Anterior cingulate cortex (tissue), 58 donors: ENCODE data around the gene TBX10.
"Not testable (repeated sequence)": the region's sequence is repeated elsewhere in the genome, so short reads cannot be mapped to it uniquely, and the experiment has no call there.

Experiments used
- DNase-seq, 58 donors: peaks; one replicate each; lab custom pipeline; 2025; lab: John Stamatoyannopoulos, UW

Gene TBX10

DNA sequence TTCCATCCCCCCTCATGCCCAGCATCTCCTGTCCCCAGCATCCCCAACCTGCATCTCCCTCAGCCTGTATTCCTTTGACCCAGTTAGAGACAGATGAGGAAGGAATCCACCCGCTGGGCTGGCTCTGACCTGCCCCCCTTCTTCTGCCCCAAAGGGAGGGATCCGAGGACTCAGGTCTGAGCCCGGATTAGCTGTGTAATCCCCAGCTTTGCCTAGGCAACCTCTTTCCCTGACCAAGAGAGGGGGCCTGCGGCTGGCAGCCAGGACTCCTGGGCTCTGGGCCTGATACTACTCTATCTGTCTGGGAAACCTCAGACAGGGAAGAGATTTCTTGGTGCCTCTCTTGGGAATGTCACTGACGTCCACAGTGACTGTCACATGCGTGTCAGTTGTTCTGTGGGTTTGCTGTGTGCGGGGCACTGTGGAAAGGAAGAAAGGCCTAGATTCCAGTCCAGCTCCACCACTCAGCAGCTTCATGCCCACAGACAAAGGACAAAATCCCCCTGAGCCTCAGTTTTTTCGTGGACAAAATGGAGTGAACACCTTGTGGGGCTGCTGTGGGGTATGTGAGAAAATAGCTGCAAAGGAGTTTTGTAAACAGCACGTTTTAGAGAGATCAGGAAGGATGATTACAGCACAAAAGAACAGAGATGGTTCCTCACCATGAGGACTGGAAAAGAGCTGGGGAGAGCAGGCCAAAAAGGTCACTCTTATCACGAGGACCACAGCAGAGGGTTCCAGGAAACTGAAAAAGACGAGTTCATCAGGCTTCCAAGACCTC, 34.1 kb downstream of the TBX10 start:
- DNase-seq, result peak in 3 of 58 donors; percentile 16 to 65 (median 29)

DNA sequence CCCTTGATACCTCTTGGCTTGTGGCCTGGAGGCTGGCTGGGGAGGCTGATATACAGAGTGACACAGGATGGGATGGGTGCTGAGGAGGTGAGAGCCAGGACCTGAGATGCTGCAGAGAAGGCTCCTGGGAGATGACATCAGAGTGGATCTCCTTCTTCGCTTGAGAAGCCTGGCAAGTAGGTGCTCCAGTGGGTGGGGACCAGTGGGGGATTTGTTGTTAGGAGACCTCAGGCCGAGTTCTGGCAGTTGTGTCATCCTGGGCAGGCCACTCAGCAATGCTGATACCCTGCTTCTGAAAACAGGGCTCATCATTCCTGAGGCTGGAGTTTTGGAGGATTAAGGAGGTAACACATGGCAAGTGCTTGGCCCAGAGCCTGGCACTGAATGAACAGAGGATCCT, 34.7 kb downstream of the TBX10 start:
- DNase-seq, result no peak

DNA sequence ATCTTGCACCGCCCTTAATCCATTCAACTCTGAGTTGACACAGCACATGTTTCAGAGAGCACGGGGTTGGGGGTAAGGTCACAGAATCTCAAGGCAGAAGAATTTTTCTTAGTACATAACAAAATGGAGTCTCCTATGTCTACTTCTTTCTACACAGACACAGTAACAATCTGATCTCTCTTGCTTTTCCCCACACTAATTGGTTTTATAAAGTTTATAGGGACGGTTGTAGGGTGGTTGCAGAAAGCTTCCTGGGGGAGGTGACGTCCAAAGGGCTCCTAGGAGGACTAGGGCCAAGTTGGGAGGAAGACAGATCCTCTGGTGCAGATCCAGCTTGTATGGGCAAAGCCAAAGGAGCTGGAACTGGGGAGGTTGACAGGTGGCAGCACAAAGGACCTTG, 35.4 kb downstream of the TBX10 start:
- not testable (repeated sequence) for DNase-seq

DNA sequence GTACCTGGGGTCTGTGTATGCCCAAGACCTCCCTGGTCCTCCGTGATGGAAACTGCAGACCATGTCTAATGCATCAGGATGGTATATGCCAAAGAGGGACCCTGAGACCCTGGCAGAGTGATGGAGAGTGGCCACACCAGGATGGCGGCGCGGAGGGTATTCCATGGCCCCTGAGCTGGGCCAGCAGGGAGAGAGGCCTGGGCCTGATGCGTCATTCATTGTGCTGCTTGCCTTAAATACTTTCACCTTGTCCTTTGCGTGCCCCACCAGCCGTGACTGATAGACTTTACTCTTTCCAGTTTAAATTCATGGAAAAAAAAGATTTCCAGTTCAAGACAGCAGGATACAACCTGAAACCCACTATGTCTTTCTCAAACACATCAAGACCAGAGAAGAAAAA, 38.5 kb downstream of the TBX10 start:
- no peak for DNase-seq

DNA sequence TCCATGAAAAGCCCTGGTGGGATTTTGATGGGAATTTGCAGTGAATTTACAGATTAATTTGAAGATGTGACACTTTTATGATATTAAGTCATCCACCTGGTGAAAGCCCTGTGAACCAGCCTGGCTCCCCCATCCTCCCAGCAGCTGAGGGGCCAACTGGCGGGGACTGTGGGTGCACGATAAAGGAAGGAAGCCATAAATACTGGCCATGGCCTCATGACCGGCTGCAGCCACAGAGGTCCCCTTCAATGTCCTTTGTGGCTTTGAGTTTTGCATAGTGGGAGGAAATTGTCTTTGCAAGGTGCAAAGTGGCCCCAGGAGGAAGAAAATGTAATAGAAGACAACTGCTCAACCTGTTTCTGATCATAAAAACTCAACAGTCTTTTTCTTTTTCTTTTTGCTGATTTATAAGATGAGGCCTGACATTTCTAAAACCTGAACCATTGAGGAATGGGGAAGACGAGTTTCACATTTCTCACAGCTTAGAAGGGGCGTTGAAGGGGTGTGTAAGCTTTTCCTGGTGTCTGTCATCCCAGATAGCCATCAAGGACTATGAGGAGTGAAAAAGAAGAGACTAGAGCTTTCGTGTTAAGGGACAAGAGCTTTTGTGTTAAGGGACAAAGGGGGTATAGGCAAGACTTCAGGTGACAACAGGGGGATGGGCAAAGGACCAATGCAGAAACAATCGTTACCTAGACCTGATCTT, 39.1 kb downstream of the TBX10 start:
- DNase-seq, result no peak

DNA sequence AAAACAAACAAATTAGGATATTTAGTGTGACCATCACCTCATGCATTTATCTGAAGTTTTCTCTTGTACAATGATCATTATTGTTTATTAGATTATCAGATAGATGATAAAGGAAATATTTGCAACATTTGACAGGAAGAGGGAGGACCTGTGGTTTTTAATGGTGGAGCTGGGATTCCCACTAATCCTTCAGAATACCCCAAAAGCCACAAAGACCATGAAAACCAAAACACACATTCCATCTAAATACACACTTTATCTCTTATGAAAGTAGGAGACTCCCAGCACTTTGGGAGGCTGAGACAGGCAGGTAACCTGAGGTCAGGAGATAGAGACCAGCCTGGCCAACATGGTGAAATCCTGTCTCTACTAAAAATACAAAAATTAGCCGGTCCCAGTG, 40.4 kb downstream of the TBX10 start:
- DNase-seq, result no peak

DNA sequence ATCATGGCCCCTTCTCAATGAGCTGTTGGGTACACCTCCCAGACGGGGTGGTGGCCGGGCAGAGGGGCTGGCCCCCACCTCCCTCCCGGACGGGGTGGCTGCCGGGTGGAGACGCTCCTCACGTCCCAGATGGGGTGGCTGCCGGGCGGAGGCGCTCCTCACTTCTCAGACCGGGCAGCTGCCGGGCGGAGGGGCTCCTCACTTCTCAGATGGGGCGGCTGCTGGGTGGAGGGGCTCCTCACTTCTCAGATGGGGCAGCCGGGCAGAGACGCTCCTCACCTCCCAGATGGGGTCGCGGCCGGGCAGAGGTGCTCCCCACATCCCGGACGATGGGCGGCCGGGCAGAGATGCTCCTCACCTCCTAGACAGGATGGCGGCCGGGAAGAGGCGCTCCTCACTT, 41.6 kb downstream of the TBX10 start:
- DNase-seq, result not testable (repeated sequence)

DNA sequence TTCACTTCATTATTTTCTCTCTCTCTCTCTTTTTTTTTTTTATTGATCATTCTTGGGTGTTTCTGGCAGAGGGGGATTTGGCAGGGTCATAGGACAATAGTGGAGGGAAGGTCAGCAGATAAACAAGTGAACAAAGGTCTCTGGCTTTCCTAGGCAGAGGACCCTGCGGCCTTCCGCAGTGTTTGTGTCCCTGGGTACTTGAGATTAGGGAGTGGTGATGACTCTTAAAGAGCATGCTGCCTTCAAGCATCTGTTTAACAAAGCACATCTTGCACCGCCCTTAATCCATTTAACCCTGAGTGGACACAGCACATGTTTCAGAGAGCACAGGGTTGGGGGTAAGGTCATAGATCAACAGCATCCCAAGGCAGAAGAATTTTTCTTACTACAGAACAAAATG, 42.1 kb downstream of the TBX10 start:
- not testable (repeated sequence) for DNase-seq

DNA sequence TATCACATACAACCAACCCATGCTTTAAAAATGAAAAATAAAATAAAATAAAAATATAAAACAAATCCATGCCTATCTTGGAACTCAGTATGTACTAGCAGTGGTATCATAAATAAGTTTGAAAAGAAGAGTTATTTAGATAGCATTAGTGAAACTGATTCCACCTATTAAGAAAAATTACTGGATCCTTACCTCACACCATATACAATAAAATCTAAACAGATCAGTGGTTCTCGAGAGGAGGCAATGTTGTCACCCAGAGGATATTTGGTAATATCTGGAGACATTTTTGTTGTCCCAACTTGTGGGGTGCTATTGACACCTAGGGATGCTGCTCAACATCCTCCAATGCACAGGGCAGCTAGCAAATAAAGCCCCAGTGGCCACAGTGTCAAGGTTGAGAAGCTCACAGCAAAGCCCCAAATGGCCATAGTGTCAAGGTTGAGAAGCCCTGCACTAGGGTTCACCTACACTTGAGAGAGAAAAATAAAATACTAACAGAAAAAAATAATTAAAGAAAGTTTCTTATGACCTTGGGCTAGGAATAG, 42.7 kb downstream of the TBX10 start:
- no peak for DNase-seq

DNA sequence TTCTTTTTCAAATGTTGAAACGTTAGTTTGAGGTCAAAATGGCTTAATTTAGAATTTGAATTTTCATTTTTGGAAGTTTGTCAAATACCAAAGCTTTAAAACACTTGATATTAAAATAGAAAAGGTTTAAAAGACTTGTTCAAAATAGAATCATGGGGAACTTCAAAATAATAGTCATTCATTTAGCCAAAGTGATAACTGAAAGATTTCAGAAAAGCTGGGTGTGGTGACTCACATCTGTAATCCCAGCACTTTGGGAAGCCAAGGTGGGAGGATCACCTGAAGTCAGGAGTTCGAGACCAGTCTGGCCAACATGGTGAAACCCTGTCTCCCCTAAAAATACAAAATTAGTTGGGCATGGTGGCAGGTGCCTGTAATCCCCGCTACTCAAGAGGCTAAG, 45.1 kb downstream of the TBX10 start:
- DNase-seq, result no peak

DNA sequence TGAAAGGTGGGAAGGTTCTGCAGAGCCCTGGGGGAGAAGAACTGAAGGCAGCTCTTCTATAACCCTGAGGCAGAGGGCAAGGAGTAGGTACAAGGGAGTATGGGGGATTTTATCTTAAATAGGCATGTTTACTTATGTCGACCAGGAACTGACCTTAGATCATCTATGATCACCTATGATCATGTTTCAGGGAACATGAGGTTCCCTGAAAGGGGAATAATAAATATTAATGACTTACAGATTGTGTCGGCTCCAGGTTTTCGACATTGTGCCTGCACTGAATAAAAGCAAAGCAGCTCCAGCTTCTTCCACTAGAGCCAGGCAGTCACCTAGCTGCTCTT, 46.0 kb downstream of the TBX10 start:
- DNase-seq, result no peak

DNA sequence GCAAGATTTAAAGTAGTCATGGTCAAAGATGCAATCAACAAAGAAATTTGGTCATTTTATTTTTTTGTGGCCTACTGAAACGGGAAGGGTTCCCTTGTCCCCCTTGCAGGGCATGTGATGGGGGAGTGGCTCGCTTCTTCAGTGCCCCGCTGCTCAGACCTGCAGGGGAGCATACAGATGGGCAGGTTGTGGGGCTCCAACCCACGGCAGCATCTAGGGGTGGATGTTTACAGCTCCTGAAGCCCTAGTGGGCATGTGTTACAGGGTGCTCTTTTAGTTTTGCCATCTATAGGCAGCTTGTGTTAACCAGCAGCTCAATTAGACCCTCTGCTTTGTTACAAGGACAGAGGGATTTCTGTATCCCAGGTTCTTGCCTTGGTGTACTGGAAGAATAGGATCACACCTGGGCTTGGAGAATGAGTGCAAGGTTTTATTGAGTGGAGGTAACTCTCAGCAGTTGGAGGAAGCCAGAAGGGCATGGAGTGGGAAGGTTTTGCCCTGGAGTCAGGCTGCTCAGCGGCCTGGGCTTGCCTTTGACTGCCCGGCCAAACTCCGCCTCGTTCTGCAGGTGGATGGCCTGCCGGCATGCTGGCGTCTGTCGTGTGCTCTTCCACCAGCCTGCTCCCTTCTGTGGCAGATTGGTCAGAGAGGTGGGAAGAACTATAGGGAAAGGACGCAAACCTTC, 46.5 kb downstream of the TBX10 start:
- DNase-seq, result no peak

DNA sequence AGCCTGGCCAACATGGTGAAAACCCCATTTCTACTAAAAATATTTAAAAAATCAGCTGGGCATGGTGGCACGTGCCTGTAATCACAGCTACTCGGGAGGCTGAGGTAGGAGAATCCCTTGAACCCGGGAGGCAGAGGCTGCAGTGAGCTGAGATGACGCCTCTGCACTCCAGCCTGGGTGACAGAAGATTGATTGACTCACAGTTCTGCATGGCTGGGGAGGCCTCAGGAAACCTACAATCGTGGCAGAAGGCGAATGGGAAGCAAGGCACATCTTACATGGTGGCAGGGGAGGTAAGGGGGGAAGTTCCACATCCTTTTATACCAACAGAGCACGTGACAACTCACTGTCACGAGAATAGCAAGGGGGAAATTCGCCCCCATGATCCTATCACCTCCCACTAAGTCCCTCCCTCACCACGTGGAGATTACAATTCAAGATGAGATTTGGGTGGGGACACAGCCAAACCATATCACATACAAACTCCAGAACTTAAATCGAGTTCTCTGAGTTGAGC, 50.6 kb downstream of the TBX10 start:
- not testable (repeated sequence) for DNase-seq

DNA sequence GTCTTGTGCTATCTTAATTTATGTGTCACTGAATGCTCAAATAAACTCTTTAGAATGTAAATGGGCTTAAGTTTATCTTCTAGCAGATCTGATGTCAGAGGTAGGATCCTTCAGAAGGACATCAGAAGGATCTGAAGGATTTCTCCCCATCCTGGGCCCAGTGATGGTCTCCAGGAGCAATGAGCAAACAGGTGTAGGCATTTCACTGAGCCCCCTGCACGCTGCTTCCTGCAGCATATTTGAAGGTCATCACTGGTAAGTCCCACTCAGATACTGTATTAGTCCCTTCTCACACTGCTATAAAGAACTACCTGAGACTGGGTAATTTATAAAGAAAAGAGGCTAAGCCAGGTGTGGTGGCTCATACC, 51.4 kb downstream of the TBX10 start:
- DNase-seq, result no peak

DNA sequence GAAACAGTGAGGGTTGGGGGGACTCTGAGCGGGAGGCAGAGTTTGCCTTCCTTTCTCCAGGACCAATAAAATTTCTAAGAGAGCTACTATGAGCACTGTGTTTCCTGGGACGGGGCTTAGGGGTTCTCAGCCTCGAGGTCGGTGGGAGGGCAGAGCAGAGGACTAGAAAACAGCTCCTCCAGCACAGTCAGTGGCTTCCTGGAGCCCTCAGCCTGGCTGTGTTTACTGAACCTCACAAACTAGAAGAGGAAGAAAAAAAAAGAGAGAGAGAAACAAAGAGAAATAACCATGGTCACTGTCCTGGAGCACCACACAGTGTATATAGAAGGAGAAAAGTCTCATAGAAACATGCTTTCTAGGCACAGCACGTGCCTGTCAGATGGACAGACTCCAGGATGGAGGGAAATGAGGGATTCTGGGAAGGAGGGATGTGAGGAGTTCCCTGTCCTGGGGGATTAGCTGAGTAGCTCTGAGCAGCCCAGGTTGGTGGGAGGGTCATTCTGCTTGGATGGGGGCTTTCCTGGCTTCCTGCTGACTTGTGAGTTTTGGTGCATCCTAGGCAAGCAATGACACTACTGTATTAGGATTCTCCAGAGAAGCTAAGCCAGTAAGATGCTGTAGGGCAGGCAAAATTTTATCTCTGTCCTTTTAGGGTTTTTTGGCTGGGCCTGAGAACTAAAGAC, 52.9 kb downstream of the TBX10 start:
- DNase-seq, result no peak

DNA sequence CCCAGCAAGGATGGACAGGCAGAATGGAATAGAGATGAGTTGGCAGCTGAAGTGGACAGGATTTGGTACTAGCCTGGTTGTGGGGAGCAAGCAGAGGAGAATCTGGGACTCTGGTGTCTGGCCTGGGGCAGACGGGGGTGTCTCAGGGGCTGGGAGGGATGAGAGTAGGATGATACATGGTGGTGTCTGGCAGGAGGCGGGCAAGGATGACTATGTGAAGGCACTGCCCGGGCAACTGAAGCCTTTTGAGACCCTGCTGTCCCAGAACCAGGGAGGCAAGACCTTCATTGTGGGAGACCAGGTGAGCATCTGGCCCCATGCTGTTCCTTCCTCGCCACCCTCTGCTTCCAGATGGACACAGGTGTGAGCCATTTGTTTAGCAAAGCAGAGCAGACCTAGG, 53.7 kb downstream of the TBX10 start:
- DNase-seq, result no peak

DNA sequence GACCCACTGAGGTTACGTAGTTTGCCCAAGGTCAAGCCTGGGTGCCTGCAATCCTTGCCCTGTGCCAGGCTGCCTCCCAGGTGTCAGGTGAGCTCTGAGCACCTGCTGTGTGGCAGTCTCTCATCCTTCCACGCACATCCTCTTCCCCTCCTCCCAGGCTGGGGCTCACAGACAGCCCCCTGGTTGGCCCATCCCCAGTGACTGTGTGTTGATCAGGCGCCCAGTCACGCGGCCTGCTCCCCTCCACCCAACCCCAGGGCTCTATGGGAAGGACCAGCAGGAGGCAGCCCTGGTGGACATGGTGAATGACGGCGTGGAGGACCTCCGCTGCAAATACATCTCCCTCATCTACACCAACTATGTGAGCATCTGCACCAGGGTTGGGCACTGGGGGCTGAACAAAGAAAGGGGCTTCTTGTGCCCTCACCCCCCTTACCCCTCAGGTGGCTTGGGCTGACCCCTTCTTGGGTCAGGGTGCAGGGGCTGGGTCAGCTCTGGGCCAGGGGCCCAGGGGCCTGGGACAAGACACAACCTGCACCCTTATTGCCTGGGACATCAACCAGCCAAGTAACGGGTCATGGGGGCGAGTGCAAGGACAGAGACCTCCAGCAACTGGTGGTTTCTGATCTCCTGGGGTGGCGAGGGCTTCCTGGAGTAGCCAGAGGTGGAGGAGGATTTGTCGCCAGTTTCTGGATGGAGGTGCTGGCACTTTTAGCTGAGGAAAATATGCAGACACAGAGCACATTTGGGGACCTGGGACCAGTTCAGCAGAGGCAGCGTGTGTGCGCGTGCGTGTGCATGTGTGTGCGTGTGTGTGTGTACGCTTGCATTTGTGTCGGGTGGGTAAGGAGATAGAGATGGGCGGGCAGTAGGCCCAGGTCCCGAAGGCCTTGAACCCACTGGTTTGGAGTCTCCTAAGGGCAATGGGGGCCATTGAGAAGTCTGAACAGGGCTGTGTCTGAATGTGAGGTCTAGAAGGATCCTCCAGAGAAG, 54.4 kb downstream of the TBX10 start:
- DNase-seq, result no peak

DNA sequence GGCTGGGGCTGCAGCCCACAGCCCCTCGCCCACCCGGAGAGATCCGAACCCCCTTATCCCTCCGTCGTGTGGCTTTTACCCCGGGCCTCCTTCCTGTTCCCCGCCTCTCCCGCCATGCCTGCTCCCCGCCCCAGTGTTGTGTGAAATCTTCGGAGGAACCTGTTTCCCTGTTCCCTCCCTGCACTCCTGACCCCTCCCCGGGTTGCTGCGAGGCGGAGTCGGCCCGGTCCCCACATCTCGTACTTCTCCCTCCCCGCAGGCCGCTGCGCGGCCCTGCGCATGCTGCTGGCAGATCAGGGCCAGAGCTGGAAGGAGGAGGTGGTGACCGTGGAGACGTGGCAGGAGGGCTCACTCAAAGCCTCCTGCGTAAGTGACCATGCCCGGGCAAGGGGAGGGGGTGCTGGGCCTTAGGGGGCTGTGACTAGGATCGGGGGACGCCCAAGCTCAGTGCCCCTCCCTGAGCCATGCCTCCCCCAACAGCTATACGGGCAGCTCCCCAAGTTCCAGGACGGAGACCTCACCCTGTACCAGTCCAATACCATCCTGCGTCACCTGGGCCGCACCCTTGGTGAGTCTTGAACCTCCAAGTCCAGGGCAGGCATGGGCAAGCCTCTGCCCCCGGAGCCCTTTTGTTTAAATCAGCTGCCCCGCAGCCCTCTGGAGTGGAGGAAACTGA, 55.2 kb downstream of the TBX10 start:
- peak in 38 of 58 donors; percentile 23 to 64 (median 40) for DNase-seq
